ENCODE data around the gene RPGRIP1. TPM values are rescaled to one million over a fixed set of nuclear protein-coding genes. Genes with fewer than 3 reads are reported as not detected.
"Not testable (repeated sequence)": the region's sequence is repeated elsewhere in the genome, so short reads cannot be mapped to it uniquely, and the experiment has no call there.

The RPGRIP1 gene
- total RNA-seq, 6 donors from 2014 or later: 0.15 to 1.0 (median 0.34) TPM; not detected in 1

- DNase-seq: no peak
- 78 to 80% methylated on average over 6 of the region's 6 CpGs for WGBS, 2 donors
- Histone ChIP-seq H3K36me3 (no peaks in the 10 kb centered on the region), H3K27ac (no peak overlapping the region), H3K9me3 (no peaks in the 10 kb centered on the region), H3K4me1 (no peaks in the 10 kb centered on the region), H3K4me3 (no peak overlapping the region), H3K27me3 (no peaks in the 10 kb centered on the region)
- no peak for ATAC-seq (ENCODE audit: low FRiP score in 2 of 2)
- TF ChIP-seq POLR2AphosphoS5 (IDR thresholded peaks at IDR 0.05) (no peak), EP300 (IDR thresholded peaks at IDR 0.05) (no peak), CTCF (IDR thresholded peaks at IDR 0.05) (no peak), POLR2A (IDR thresholded peaks at IDR 0.05) (no peak)
Measured at GRCh38 chr14:21287168-21287567, 7.3 kb downstream of the RPGRIP1 start.

- not testable (repeated sequence) for DNase-seq; H3K4me3 ChIP-seq; H3K4me1 ChIP-seq; H3K36me3 ChIP-seq; ATAC-seq (ENCODE audit: low FRiP score in 2 of 2); H3K27me3 ChIP-seq; H3K9me3 ChIP-seq; H3K27ac ChIP-seq
- 85 to 87% methylated on average over 8 of the region's 8 CpGs for WGBS, 2 donors
Measured at GRCh38 chr14:21294026-21294425, 14.1 kb downstream of the RPGRIP1 start.

- Histone ChIP-seq H3K9me3 (no peaks in the 10 kb centered on the region), H3K4me1 (peaks cover 0 to 7% (median 5%) of the 10 kb centered on the region in 4 donors), H3K27ac (no peak overlapping the region), H3K27me3 (peaks cover 0 to 6% (median 3%) of the 10 kb centered on the region in 4 donors), H3K4me3 (no peak overlapping the region), H3K36me3 (no peaks in the 10 kb centered on the region)
- no peak for ATAC-seq (ENCODE audit: low FRiP score in 2 of 2)
- 86% methylated on average over 12 of the region's 12 CpGs for WGBS, 2 donors
- no peak for TF ChIP-seq POLR2AphosphoS5 (IDR thresholded peaks at IDR 0.05)
- no peak for TF ChIP-seq CTCF (IDR thresholded peaks at IDR 0.05)
- no peak for DNase-seq
Measured at GRCh38 chr14:21298358-21298757, 18.5 kb downstream of the RPGRIP1 start.

GRCh38 chr14:21299562-21300130 lies 19.8 kb downstream of the RPGRIP1 start:
- WGBS, 2 donors: 82 to 86% methylated on average over 10 of the region's 10 CpGs
- no peak overlapping the region for H3K27ac ChIP-seq

GRCh38 chr14:21300892-21301291 lies 21.0 kb downstream of the RPGRIP1 start:
- WGBS, 2 donors: 1 to 3% methylated on average over 19 to 23 of the region's 30 CpGs
- Histone ChIP-seq H3K4me3 (peak overlapping the region in 3 of 4 donors; percentile 9 to 34 (median 21)), H3K27me3 (peaks cover 0 to 6% (median 3%) of the 10 kb centered on the region in 4 donors), H3K9me3 (no peaks in the 10 kb centered on the region), H3K36me3 (no peaks in the 10 kb centered on the region), H3K27ac (no peak overlapping the region), H3K4me1 (peaks cover 0 to 7% (median 5%) of the 10 kb centered on the region in 4 donors)
- TF ChIP-seq POLR2AphosphoS5 (IDR thresholded peaks at IDR 0.05) (no peak), CTCF (IDR thresholded peaks at IDR 0.05) (no peak), EP300 (IDR thresholded peaks at IDR 0.05) (no peak), POLR2A (IDR thresholded peaks at IDR 0.05) (no peak)
- peak in 1 of 2 donors; percentile 56 for ATAC-seq (ENCODE audit: low FRiP score in 2 of 2)
- DNase-seq: peak; percentile 27 to 86

More at GRCh38 chr14:21299562-21300130, 19.8 kb downstream of the RPGRIP1 start:
- no peak for ATAC-seq (ENCODE audit: low FRiP score in 2 of 2)
- Histone ChIP-seq H3K27me3 (peaks cover 0 to 6% (median 3%) of the 10 kb centered on the region in 4 donors), H3K9me3 (no peaks in the 10 kb centered on the region), H3K4me3 (no peak overlapping the region), H3K4me1 (peaks cover 0 to 7% (median 5%) of the 10 kb centered on the region in 4 donors), H3K36me3 (no peaks in the 10 kb centered on the region)
- DNase-seq: no peak
- TF ChIP-seq POLR2AphosphoS5 (IDR thresholded peaks at IDR 0.05): no peak
- TF ChIP-seq CTCF (IDR thresholded peaks at IDR 0.05): no peak
- no peak for TF ChIP-seq EP300 (IDR thresholded peaks at IDR 0.05)
- no peak for TF ChIP-seq POLR2A (IDR thresholded peaks at IDR 0.05)
